ENCODE data around the gene HRC. TPM values are rescaled to one million over a fixed set of nuclear protein-coding genes. Genes with fewer than 3 reads are reported as not detected.

HRC gene
- total RNA-seq, 6 donors from 2014 or later, result 0.61 to 2.1 (median 1.2) TPM; not detected in 1

DNA sequence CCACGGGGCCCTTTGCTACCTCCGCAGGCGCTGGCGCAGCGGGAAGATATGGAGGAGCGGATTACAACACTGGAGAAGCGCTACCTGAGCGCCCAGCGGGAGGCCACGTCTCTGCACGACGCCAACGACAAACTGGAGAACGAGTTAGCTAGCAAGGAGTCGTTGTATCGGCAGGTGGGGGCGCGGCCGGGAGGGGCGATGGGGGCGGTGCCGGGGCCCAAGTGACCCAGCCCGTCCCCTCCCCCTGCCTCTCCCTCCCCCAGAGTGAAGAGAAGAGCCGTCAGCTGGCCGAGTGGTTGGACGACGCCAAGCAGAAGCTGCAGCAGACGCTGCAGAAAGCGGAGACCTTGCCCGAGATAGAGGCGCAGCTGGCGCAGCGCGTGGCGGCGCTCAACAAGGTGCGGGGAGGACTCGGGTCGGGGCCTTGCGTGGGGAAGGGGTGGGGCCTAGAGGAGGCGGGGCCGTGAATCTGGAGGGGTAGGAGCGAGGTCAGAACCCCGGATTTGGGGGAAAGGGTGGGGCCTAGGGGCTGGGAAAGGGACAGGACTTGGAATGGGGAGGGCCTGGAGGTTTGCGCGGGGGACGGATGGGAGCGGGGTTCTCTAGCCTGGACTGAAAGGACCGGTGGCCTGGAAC lies 22.1 kb downstream of the HRC start:
- TF ChIP-seq, protein P1, sequence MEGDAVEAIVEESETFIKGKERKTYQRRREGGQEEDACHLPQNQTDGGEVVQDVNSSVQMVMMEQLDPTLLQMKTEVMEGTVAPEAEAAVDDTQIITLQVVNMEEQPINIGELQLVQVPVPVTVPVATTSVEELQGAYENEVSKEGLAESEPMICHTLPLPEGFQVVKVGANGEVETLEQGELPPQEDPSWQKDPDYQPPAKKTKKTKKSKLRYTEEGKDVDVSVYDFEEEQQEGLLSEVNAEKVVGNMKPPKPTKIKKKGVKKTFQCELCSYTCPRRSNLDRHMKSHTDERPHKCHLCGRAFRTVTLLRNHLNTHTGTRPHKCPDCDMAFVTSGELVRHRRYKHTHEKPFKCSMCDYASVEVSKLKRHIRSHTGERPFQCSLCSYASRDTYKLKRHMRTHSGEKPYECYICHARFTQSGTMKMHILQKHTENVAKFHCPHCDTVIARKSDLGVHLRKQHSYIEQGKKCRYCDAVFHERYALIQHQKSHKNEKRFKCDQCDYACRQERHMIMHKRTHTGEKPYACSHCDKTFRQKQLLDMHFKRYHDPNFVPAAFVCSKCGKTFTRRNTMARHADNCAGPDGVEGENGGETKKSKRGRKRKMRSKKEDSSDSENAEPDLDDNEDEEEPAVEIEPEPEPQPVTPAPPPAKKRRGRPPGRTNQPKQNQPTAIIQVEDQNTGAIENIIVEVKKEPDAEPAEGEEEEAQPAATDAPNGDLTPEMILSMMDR (IDR thresholded peaks at IDR 0.05), result no peak
- no peak for TF ChIP-seq POLR2A (IDR thresholded peaks at IDR 0.05)
- TF ChIP-seq EP300 (IDR thresholded peaks at IDR 0.05), result no peak
- TF ChIP-seq POLR2AphosphoS5 (IDR thresholded peaks at IDR 0.05), result no peak
- Histone ChIP-seq H3K36me3 (no peaks in the 10 kb centered on the region), H3K9me3 (no peaks in the 10 kb centered on the region), H3K27me3 (no peaks in the 10 kb centered on the region), H3K4me3 (peak overlapping the region in 3 of 4 donors; percentile 26 to 39 (median 39)), H3K4me1 (peaks cover 20 to 34% (median 23%) of the 10 kb centered on the region in 4 donors), H3K27ac (peak overlapping the region in 1 of 4 donors; percentile 66)
- ATAC-seq (ENCODE audit: low FRiP score in 2 of 2) (peak in 1 of 2 donors; percentile 31), DNase-seq (peak in 1 of 2 donors; percentile 87)
- 20 to 58% methylated on average over 18 to 43 of the region's 49 CpGs for WGBS, 2 donors

DNA sequence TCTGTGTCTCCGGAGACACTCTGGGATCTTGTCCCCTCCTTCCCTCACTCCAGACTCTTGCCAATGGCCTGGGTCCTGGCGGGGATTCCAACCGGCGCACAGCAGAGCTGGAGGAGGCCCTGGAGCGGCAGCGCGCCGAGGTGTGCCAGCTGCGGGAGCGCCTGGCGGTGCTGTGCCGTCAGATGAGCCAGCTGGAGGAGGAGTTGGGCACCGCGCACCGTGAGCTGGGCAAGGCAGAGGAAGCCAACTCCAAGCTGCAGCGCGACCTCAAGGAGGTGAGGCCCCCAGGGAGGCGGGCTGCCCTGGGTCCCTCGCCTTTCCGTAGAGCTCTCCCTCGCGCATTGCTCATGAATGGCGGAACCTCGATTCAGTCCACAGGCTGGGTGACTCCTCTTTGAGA lies 24.9 kb downstream of the HRC start:
- ATAC-seq (ENCODE audit: low FRiP score in 2 of 2), result no peak
- no peaks in the 10 kb centered on the region for H3K36me3 ChIP-seq
- no peaks in the 10 kb centered on the region for H3K27me3 ChIP-seq
- peaks cover 19 to 40% (median 28%) of the 10 kb centered on the region in 4 donors for H3K4me1 ChIP-seq
- H3K27ac ChIP-seq, result no peak overlapping the region
- peak in 1 of 2 donors; percentile 78 for DNase-seq
- H3K9me3 ChIP-seq, result no peaks in the 10 kb centered on the region
- 96% methylated on average over 18 to 24 of the region's 24 CpGs for WGBS, 2 donors
- TF ChIP-seq, protein P1 (IDR thresholded peaks at IDR 0.05), result no peak
- no peak for TF ChIP-seq EP300 (IDR thresholded peaks at IDR 0.05)
- no peak for TF ChIP-seq POLR2AphosphoS5 (IDR thresholded peaks at IDR 0.05)
- no peak for TF ChIP-seq POLR2A (IDR thresholded peaks at IDR 0.05)
- no peak overlapping the region for H3K4me3 ChIP-seq

DNA sequence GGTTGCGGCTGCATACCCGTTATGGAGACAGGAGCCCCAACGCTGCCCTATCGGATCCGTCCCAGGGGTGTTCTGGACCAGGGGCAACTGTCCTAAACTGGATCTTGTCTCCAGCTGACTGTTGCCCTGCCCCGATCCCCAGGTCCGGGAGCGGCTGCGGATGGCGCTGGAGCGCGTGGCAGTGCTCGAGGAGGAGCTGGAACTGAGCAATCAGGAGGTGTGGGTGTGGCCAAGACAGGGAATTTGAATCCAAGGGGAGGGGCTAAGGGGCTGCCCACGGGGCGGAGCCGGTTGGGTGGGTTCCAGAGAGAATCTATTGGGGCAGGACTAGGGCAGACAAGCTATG lies 26.0 kb downstream of the HRC start:
- H3K4me3 ChIP-seq, result no peak overlapping the region
- 35 to 75% methylated on average over 16 of the region's 16 CpGs for WGBS, 2 donors
- no peaks in the 10 kb centered on the region for H3K36me3 ChIP-seq
- no peaks in the 10 kb centered on the region for H3K27me3 ChIP-seq
- peaks cover 18 to 35% (median 27%) of the 10 kb centered on the region in 4 donors for H3K4me1 ChIP-seq
- H3K9me3 ChIP-seq, result no peaks in the 10 kb centered on the region
- TF ChIP-seq, protein P1 (IDR thresholded peaks at IDR 0.05), result no peak
- no peak for TF ChIP-seq POLR2A (IDR thresholded peaks at IDR 0.05)
- no peak for TF ChIP-seq EP300 (IDR thresholded peaks at IDR 0.05)
- no peak for TF ChIP-seq POLR2AphosphoS5 (IDR thresholded peaks at IDR 0.05)
- H3K27ac ChIP-seq, result no peak overlapping the region
- DNase-seq (peak; percentile 28 to 83), ATAC-seq (ENCODE audit: low FRiP score in 2 of 2) (no peak)

DNA sequence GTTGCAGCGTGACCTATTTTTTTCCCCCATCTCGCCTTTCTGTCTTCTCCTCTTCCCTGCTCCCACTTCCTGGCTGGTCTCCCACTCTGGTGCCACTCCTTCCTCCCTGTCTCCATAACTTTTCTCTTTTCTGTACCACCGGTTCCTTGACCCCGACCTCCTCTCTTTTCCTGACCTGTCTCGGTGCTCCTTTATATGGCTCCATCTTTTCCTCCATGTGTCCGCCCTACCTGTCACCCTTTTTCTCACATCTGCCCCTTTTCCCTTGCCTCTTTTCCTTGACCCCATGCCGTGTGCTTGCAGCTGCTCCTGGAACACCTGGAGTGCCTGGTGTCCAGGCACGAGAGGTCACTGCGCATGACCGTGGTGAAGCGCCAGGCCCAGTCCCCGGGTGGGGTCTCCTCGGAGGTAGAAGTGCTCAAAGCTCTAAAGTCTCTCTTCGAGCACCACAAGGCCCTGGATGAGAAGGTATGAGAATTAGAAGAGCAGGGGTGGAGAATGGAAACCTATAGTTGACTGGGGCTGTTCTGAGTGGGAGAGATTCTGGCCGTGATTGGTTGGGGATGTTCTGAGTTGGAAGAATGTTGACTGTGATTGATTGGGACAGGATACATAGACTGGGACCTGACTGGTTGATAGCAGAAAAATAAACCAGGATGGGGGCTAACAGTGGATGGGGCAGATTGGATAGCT lies 26.5 kb downstream of the HRC start:
- no peaks in the 10 kb centered on the region for H3K36me3 ChIP-seq
- peaks cover 13 to 30% (median 22%) of the 10 kb centered on the region in 4 donors for H3K4me1 ChIP-seq
- ATAC-seq (ENCODE audit: low FRiP score in 2 of 2) (no peak), DNase-seq (peak in 1 of 2 donors; percentile 54)
- TF ChIP-seq, protein P1 (IDR thresholded peaks at IDR 0.05), result no peak
- TF ChIP-seq EP300 (IDR thresholded peaks at IDR 0.05) (no peak), POLR2AphosphoS5 (IDR thresholded peaks at IDR 0.05) (no peak), POLR2A (IDR thresholded peaks at IDR 0.05) (no peak)
- H3K4me3 ChIP-seq, result peak overlapping the region in 3 of 4 donors; percentile 35 to 45 (median 44)
- 23 to 62% methylated on average over 15 of the region's 15 CpGs for whole genome bisulfite sequencing, 2 donors
- peak overlapping the region in 3 of 4 donors; percentile 28 to 66 (median 57) for H3K27ac ChIP-seq
- no peaks in the 10 kb centered on the region for H3K9me3 ChIP-seq
- no peaks in the 10 kb centered on the region for H3K27me3 ChIP-seq

Data from upper lobe of left lung (tissue), 6 donors.